ENCODE results near the gene LGALS7B.
"Not testable (repeated sequence)": the region's sequence is repeated elsewhere in the genome, so short reads cannot be mapped to it uniquely, and the experiment has no call there.

Gene LGALS7B

DNA sequence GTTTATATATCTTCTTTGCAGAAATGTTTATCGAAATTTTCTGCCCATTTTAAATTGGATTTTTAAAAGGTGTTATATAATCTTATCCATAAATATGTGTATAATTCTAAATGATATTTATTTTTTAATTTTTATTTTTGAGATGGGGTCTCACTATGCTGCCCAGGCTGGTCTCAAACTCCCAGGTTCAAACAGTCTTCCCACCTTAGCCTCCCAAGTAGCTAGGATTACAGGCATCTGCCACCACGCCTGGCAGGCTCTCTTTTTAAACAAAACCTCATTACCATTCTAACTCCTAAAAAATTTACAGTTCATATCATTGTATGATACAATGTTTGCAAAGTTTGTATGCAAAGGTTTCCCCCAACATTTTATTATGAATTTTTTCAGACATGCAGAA is 7.2 kb downstream of the LGALS7B start:
- DNase-seq (ENCODE audit: low spot score), result no peak

DNA sequence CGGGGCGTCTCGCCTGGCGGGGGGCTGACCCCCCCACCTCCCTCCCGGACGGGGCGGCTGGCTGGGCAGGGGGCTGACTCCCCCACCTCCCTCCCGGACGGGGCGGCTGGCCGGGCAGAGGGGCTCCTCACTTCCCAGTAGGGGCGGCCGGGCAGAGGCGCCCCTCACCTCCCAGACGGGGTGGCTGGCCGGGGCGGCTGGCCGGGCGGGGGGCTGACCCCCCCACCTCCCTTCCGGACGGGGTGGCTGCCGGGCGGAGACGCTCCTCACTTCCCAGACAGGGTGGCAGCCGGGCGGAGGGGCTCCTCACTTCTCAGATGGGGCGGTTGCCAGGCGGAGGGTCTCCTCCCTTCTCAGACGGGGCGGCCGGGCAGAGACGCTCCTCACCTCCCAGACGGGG is 8.8 kb downstream of the LGALS7B start:
- not testable (repeated sequence) for DNase-seq (ENCODE audit: low spot score)

DNA sequence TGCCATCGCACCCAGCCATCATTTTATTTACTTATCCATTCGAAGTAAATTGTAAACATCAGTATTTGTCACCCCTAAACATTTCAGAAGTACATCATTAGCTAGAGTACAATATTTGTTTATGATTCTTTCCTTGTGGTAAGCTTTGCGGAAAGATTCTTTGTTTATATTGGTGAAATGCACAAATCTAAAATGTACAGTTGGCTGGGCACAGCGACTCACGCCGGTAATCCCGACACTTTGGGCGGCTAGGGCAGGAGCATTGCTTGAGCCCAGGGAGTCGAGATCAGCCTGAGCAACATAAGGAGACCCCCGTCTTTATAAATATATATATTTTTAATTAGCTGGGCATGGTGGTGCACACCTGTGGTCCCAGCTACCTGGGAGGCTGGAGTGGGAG is 10.1 kb downstream of the LGALS7B start:
- DNase-seq (ENCODE audit: low spot score), result no peak

DNA sequence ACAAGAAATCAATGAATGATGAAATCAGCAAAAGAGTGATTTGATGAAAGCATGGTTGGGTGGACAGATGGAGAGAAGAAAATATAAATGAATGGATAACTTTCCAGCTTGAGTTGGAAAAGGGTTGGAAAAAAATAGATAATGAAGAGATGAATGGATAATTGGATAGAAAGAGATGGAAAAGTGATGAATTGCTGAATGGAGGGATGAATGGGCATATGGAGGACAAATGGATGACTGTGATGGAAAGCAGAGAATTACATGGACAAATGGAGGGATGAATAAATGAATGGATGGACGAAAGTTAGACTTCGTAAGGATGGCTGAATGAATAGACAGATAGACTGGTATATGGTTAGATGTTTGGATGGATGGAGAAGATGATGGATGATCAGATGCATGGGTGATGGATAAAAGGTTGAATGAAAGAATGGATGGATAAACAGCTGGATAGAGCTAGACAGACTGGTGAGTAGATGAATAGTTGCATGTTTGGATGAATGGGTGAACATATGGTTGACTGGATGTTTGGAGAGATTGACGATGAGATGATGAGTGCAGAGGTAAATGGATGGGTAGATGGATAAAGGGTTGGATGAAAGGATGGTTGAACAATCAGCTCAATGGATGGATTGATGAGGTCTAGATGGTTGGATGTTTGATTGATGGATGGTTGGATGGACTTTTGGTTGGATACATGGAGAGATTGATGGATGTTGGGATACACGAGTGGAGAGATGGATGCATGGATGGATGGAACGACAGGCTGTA is 11.8 kb downstream of the LGALS7B start:
- no peak for DNase-seq (ENCODE audit: low spot score)

DNA sequence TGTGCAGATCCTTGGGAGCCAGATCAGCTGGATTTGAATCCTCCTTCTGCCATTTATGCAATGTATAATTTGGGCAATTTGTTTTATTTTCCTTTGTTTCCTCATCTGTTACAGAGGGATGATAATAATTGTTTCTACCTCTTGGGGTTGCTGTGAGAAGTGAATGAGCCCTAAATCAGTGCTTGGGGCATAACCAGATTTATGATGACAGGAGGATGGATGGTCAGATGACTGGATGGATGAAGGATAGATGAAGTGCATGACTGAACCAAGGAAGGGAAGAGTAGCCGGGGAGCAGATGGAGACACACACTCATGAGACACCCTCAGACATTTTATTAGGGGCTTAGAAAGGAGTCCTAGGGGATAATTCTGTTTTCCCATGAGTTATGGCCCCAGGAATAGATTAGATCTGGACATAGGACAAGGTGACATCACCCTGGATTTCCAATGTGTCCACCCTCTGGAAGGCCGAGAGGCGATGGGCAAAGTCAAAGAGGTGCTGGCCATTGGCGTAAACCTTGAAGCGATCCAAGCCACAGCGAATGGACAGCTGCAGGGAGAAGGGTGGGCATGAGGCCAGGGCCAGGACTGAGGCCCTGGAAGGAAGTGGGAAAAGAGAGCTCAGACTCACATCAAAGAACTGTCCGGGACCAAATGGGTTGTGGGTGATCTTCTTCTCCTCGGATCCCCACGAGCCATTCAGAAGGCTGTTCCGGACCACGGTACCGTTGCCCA is 12.5 kb downstream of the LGALS7B start:
- no peak for DNase-seq (ENCODE audit: low spot score)

DNA sequence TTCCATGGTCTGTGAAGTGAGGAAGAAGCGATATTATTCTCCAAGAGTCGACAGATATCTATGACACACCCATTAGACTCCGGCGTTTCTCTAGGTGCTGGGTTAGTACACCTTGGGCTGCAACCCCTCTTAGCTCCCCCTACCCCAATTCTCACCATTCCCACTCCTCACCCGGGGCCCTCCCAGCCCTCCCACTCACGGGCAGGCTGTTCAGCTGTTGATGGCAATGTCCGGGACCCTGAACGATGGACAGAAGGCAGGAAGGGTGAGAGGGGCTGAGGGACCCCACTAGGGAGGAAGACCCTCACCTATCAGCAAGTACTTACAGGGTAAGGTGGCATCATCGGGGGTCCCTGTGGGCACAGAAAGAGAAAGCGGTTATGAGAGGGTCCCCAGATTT is 14.5 kb downstream of the LGALS7B start:
- DNase-seq (ENCODE audit: low spot score), result no peak

DNA sequence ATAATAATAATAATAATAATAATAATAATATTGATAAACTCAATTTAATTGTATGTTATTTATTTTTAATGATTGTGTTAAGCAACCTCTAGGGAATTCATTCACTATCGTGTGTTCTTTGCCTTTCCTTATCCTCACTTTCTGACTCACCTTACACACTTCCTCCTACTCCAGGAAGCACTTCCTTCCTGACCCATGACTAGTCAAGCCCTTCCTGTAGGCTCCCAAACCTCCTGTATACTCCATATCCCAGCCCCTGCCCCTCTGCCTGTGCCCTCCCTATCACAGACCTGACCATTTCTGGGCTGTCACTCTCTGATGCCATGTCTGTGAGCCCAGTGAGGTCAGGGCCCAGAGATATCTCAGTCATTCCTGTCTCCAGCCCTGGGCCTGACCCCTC is 16.2 kb downstream of the LGALS7B start:
- no peak for DNase-seq (ENCODE audit: low spot score)

DNA sequence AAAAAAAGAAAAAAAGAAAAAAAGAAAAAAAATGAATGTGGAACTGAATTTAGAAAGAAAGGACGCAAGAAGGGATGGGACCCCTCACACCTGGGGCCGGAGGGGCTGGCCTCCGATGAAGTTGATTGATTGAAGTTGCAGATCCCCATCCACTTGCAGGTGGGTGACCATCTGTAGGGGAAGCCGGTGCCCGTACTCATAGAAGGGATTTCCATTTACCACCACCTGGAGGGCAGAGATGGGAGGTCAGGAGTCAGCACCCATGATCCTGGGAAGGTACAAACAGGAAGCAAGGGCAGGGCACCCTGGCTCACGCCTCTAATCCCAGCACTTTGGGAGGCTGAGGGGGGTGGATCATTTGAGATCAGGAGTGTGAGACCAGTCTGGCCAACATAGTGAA is 17.4 kb downstream of the LGALS7B start:
- no peak for DNase-seq (ENCODE audit: low spot score)

DNA sequence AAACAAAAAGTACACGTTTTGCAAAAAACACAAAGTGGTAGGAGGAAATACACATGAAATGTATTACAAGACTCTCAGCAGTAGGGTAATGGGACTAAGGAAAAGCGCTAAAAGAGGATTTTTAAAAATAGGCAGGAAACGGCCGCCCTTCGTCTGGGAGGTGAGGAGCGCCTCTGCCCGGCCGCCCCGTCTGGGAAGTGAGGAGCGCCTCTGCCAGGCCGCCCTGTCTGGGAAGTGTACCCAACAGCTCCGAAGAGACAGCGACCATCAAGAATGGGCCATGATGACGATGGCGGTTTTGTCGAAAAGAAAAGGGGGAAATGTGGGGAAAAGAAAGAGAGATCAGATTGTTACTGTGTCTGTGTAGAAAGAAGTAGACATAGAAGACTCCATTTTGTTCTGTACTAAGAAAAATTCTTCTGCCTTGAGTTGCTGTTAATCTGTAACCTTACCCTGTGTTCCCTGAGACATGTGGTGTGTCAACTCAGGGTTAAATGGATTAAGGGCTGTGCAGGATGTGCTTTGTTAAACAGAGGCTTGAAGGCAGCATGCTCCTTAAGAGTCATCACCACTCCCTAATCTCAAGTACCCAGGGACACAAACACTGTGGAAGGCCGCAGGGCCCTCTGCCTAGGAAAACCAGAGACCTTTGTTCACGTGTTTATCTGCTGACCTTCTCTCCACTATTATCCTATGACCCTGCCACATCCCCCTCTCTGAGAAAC is 18.5 kb downstream of the LGALS7B start:
- DNase-seq (ENCODE audit: low spot score), result not testable (repeated sequence)

DNA sequence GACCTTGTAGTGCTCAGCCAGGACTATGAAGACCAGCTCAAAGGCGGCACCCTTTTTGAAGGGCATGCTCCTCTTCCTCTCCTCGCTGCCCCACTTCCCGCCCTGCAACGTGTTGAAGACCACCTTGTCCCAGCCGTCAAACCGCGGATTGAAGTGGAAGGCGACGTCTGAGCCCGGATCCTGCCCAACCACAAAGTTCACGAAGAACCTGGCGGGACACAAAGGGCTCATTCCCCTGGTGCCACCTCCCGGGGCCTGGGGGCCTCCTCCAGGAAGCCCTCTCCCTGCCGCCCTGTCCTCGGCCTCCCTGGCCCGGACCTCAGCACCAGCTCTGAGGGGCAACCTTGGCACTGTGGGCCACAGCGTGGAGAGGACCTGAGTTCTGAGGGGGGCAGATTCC is 19.7 kb downstream of the LGALS7B start:
- no peak for DNase-seq (ENCODE audit: low spot score)

DNA sequence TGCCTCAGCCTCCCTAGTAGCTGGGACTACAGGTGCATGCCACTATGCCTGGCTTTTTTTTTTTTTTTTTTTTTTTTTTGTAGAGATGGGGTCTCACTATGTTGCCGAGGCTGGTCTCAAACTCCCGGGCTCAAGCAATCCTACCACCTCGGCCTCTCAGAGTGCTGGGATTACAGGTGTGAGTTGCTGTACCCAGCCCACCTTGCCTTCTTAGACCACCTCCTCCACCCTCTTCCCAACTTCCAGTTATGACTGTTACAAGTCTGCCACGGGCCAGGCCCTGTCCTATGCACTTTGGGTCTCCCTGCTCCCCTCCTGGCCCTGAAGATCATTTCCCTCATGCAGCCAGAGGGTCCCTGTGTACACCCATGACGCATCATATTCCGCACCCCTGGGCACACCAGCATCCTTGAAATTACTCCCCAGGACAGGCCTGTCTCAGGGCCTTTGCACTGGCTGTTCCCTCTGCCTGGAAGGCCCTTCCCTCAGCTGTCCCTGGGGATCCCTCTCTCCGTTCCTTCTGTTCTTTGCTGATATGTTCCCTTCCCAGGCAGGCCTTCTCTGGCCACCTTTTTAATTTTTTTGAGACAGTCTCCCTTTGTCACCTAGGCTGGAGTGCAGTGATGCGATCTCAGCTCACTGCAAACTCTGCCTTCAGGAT is 20.7 kb downstream of the LGALS7B start:
- DNase-seq (ENCODE audit: low spot score), result no peak

DNA sequence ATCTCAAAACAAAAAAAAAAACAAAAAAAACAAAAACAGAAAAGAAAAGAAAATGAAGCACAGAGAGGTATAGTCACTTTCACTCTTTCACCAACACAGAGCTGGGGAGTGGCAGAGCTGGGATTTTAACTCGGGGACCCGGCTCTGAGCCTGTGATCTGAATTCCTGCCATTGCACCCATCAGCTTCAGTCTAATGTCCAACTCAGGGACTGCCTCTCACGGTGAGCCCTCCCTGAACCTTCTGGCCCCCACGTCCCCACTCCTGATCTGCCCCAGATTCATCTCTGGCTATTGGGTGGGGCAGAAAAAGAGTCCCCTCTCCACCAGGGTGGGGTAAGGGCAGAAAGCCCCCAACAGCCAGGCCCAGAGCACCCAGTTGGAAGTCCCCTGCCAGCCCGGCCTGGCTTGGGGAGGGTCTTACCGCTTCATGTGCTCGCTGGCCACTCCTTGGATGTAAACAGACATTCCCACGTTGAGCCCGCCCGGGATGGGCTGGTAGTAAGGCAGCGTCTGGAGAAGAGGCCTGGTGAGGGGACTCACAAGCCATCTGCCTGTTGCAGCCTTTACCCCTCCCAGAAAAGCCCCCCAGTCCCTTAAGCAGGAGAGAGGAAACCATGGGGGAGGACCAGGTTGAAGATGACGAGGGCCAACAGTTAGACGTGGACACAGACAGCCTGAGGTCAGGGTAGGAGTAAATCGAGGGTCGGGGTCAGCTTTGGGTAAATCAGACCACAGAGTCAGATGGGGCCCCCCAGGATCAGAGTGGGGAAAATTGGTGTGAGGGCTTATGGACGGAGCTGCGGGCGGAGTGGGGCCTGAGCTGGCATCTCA is 23.2 kb downstream of the LGALS7B start:
- DNase-seq (ENCODE audit: low spot score), result no peak

DNA sequence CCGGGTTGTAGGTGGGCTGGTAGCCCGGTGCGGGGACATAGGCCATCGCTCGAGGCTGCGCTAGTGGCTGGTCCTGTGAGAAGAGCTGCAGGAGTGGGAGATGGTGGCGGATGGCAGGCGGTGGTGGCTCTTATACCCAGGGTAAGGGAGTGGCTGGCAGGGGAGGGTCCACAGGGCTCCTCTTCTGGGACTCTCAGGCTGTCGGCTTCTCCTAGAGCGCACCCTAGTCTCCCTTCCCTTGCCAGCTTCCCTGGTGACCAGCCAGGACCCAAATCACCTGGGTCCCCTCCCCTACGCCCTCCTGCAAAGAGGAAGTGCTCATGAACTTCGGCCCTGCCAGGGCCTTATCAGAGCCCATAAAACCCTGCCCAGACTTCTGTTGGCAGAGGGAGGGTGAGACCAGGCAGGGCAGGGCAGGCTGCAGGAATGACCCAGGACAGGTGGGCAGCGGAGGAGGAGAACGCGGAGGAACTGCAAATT is 23.9 kb downstream of the LGALS7B start, which contains the start of gene LGALS4:
Gene LGALS4, minus strand, starts transcription at position 105 of the 480 bp plus-strand sequence. Its CDS starts 59 bp downstream, at position 46.
- DNase-seq (ENCODE audit: low spot score), result no peak

DNA sequence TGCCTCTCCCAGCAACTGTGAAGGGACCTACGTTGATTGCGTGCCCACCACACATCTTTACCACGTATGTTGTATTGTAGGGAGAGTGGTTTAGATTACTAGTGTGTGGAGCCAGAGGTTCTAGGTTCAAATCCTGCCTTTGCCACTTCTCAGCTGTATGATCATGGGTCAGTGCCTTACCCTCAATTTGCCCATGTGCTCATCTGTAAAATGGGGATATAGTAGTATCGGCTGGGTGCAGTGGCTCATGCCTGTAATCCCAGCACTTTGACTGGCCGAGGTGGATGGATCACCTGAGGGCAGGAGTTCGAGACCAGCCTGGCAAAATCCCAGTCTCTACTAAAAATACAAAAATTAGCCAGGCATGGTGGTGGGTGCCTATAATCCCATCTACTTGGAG is 24.3 kb downstream of the LGALS7B start:
- DNase-seq (ENCODE audit: low spot score), result no peak

DNA sequence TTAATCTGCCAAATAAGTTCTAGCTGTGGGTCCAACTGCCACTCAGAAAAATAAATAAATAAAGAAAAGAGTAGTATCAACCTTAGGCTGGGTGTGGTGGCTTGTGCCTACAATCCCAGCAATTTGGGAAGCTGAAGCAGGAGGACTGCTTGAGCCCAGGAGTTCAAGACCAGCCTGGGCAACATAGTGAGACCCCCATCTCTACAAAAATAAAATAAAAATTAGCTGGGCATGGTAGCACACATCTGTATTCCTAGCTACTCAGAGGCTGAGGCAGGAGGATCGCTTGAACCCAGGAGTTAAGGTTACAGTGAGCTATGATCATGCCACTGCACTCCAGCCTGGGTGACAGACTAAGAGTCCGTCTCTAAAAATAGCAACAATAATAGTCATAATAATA is 24.9 kb downstream of the LGALS7B start:
- DNase-seq (ENCODE audit: low spot score), result not testable (repeated sequence)

DNA sequence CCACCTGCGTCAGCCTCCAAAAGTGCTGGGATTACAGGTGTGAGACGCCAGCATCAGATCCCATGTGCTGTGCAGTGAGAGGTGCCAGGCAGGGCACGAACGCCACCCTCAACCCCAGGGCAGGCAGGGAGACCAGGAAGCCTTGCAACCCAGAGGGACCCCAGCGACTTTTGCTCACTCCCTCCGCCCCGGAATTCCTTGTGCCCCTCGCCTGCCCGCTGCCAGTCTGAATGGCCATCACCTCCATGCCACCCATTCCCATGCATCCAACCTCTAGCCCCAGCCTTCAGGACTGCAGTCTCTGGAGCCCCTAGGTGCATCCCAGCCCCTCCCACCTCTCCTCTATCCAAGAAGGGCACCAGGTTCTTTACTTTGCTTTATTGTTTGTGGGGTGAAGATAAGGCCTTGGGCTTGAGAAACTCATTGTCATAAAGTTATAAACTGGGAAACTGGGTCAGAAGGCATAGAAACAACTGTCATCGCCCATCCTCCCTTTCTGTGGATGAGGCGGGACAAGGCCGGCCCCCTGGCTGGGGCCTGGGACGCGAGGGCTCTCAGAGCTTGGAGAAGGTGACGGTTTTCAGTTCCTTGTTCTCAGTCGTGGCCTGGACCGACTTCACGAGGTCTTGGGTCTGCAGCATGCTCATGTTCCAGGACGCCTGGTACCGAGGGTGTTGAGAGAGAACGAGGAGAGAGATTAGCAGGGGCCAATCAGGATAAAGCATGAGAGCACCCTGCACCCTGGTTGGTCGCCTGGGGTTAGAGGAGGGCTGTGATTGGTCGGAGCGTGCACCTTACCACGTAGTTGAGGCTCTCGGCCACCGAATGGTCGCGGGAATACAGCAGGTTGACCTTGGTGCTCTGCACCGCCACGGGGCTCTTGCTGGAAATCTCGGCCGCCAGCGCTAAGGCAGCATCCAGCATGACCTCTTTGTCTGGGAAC is 26.3 kb downstream of the LGALS7B start:
- DNase-seq (ENCODE audit: low spot score), result peak; percentile 11

DNA sequence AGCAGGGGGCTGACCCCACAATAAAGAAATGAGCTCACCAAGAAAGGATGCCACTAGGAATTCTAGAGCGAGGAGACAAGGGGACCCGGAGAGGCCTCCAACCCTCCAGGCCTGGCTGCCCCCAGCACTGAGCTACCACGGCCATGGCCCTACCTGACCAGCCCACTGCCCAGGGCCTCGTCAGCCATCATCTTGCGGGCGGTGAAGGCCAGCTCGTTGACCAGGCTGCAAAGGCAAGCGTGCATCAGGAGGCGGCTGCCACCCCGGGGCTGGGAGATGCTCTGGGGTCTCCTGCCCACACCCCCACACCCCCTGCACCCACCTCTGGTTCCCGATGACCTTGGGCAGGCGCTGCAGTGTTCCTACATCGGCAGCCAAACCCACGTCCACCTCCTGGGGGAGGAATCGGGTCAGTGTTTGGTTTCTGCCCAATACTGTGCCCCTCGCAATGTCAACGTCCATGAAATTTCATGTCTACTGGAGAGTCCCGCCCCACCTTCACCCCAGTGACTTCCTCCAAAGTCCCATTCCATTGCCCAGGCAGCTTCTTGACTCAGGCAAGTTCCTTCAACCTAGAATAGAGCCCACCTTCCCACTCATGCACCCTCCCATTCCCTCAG is 27.2 kb downstream of the LGALS7B start:
- peak; percentile 7 for DNase-seq (ENCODE audit: low spot score)

DNA sequence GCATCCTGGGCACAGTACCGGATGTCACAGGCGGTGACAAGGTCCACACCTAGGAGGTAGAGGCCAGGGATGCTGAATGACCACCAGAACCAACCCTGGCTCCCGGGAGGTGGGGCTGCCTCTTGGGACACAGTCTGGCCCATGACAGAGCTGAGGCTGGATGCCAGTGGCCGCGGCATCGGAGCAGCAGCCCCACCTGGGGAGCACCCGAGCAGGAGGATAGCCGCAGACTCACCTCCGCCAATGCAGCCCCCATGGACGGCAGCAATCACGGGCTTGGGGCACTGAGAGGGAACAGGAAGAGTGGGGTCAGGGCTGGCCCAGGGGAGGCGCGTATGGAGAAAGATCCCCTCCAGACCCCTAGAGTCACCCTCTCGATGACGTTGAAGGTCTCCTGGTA is 28.1 kb downstream of the LGALS7B start:
- no peak for DNase-seq (ENCODE audit: low spot score)

DNA sequence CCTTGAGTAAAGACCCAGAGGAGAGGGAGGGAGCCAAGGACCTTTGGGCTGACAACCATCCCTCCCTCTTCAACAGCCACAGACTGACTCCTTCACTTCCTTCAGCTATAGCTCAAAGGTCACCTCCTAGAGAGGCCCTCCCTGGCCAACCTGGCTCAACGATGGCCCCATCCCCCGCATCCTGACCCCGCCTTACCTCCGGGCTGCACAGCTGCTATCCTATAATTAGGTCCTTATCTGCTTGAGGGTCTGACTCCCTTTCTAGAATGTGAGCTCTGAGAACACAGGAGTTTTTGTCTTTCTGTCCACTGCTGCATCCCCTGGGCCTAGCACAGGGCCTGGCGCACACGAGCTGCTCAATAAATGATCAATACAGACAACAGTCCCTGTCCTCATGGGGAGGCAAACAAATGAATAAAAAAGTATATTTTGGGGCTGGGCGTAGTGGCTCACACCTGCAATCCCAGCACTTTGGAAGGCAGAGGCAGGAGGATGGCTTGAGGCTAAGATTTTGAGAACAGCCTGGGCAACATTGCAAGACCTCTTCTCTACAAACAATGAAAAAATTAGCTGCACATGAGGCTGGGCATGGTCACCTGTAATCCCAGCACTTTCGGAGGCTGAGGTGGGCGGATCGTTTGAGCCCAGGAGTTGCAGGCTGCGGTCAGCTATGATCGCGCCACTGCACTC is 30.4 kb downstream of the LGALS7B start:
- no peak for DNase-seq (ENCODE audit: low spot score)
